HepG2 (cell line): Measurements from ENCODE around the gene ZNF483. TPM values are rescaled to one million over a fixed set of nuclear protein-coding genes. Genes with fewer than 3 reads are reported as not detected.

Experiments used
- ATAC-seq: fragments of 200-7000 bp; cut with Tn5 transposase; 3 replicates; pipeline ENCODE4 v1.9.1; 2020; ENCODE audit warnings: mild to moderate bottlenecking, moderate library complexity
- BruUV-seq: library from RNA; stranded (reverse); fragments of 400-500 nt; replicated peaks from 2 replicates; lab custom pipeline; 2021; lab: Mats Ljungman, UMichigan
- CTCF ChIA-PET: fragments of 300-600 bp; formaldehyde crosslinking; extraction: SDS; loops from one replicate; lab custom pipeline; 2021; ENCODE audit warnings: low total read pairs, inconsistent platforms, low intra/inter-chr PET ratio; lab: Yijun Ruan, JAX
- POLR2A ChIA-PET: fragments of 350-600 bp; sonication (Branson Sonifier 250); formaldehyde crosslinking; loops from one replicate; lab custom pipeline; 2020; ENCODE audit warnings: antibody characterized with exemption, inconsistent platforms; lab: Yijun Ruan, JAX
- DNase-seq: peaks from one replicate; pipeline ENCODE4 v3.0.0-alpha.2; 2015; ENCODE audit warnings: low spot score
- FAIRE-seq: peaks from 3 replicates; lab custom pipeline; 2011; peaks lifted over from hg19 to GRCh38; lab: Jason Lieb, UNC
- H2AFZ ChIP-seq: one replicate; pipeline ENCODE4 v1.6.1; 2011; ENCODE audit warnings: low read length, inconsistent platforms
- H3K27ac ChIP-seq: fragments of 300-600 bp; 3 replicates; pipeline ENCODE4 v1.8.0; 2011; ENCODE audit warnings: mixed run types, mild to moderate bottlenecking, mixed read lengths, low read length, inconsistent platforms; ENCODE audit not compliant: insufficient read depth; ENCODE audit errors: extremely low read length
- H3K27me3 ChIP-seq, 2 experiments: fragments of 200-600 bp in 1 of 2; 2 replicates in 1 of 2; 3 replicates in 1 of 2; pipeline versions ENCODE4 v1.6.0 to v1.8.0; 2011; ENCODE audit warnings: low read length in 2 of 2, mild to moderate bottlenecking in 2 of 2, moderate library complexity in 2 of 2, inconsistent platforms in 1 of 2; ENCODE audit not compliant: insufficient read depth in 2 of 2, control insufficient read depth in 1 of 2
- H3K36me3 ChIP-seq, 2 experiments: fragments of 200-600 bp in 1 of 2; replicated peaks in 1 of 2; 2 replicates in 1 of 2; 3 replicates in 1 of 2; pipeline versions ENCODE4 v1.5.1 to v1.8.0; 2011; ENCODE audit warnings: low read length in 2 of 2, inconsistent platforms in 1 of 2; ENCODE audit not compliant: insufficient read depth in 2 of 2, control insufficient read depth in 1 of 2
- H3K4me1 ChIP-seq: 2 replicates; pipeline ENCODE4 v1.5.1; 2012; ENCODE audit warnings: low read length, inconsistent platforms; ENCODE audit not compliant: insufficient read depth
- H3K4me2 ChIP-seq: 2 replicates; pipeline ENCODE4 v1.6.0; 2011; ENCODE audit warnings: low read depth, low read length, inconsistent platforms
- H3K4me3 ChIP-seq, 3 experiments: fragments of 200-600 bp in 1 of 3; sonication (generic), shearing (Covaris generic) in 1 of 3; replicated peaks in 1 of 3; 2 replicates each; pipeline ENCODE4 v1.5.1; 2011 to 2016; ENCODE audit warnings: low read length in 3 of 3, inconsistent platforms in 2 of 3, low read depth in 2 of 3, mild to moderate bottlenecking in 2 of 3, control low read depth in 1 of 3, mixed read lengths in 1 of 3; ENCODE audit not compliant: insufficient read depth in 1 of 3
- H3K79me2 ChIP-seq: one replicate; pipeline ENCODE4 v1.6.1; 2011; ENCODE audit warnings: low read length, inconsistent platforms; ENCODE audit not compliant: insufficient read depth
- H3K9ac ChIP-seq: 2 replicates; pipeline ENCODE4 v1.6.0; 2011; ENCODE audit warnings: mild to moderate bottlenecking, low read depth, low read length, inconsistent platforms; ENCODE audit not compliant: insufficient read depth
- H3K9me3 ChIP-seq: 2 replicates; pipeline ENCODE4 v1.5.1; 2012; ENCODE audit warnings: mild to moderate bottlenecking, low read length
- H4K20me1 ChIP-seq: 2 replicates; pipeline ENCODE4 v1.6.0; 2011; ENCODE audit warnings: inconsistent platforms, mild to moderate bottlenecking, low read length, moderate library complexity; ENCODE audit not compliant: insufficient read depth
- AHR ChIP-seq: IDR thresholded peaks from 2 replicates; pipeline ENCODE4 v1.6.1; 2018; ENCODE audit warnings: missing genetic modification reagents, missing compliant biosample characterization
- ARNTL ChIP-seq: sonication (generic); formaldehyde crosslinking; IDR thresholded peaks from 2 replicates; pipeline ENCODE4 v1.4.0; 2020; ENCODE audit warnings: mild to moderate bottlenecking, missing genetic modification reagents
- ELF3 ChIP-seq: IDR thresholded peaks from 2 replicates; pipeline ENCODE4 v1.6.1; 2016; ENCODE audit warnings: missing genetic modification reagents, missing compliant biosample characterization
- HNRNPLL ChIP-seq: fragments of 200-400 bp; formaldehyde crosslinking; IDR thresholded peaks from 2 replicates; pipeline ENCODE4 v1.6.1; 2017; ENCODE audit warnings: mild to moderate bottlenecking, low read depth, low read length; ENCODE audit not compliant: poor library complexity, severe bottlenecking
- TCF7L2 ChIP-seq: IDR thresholded peaks from 2 replicates; pipeline ENCODE4 v1.6.1; 2011; ENCODE audit warnings: mild to moderate bottlenecking, low read depth, low read length, moderate library complexity
- ZNF124 ChIP-seq: sonication (generic); formaldehyde crosslinking; IDR thresholded peaks from 2 replicates; pipeline ENCODE4 v1.4.0; 2020; ENCODE audit warnings: missing genetic modification reagents
- ZNF337 ChIP-seq: sonication (generic); formaldehyde crosslinking; IDR thresholded peaks from 2 replicates; pipeline ENCODE4 v1.5.1; 2020; ENCODE audit warnings: missing genetic modification reagents, low read depth, mild to moderate bottlenecking, borderline replicate concordance
- ZNF468 ChIP-seq: sonication (generic); formaldehyde crosslinking; IDR thresholded peaks from 2 replicates; pipeline ENCODE4 v1.8.0; 2022; ENCODE audit warnings: mild to moderate bottlenecking, moderate library complexity, missing genetic modification reagents
- ZNF567 ChIP-seq: sonication (generic); formaldehyde crosslinking; IDR thresholded peaks from 2 replicates; pipeline ENCODE4 v1.8.1; 2023; ENCODE audit warnings: mild to moderate bottlenecking, missing genetic modification reagents, borderline replicate concordance
- WGBS: methylation state at CpG from one replicate; pipeline ENCODE4 v1.1.6; 2017; ENCODE audit warnings: low lambda C conversion rate; 5-methylcytosine and 5-hydroxymethylcytosine counted together
- in situ Hi-C: cut with HindIII; loops from 2 replicates; pipeline ENCODE4 v1.10.0; 2017; ENCODE audit warnings: low pct_unique_long_range_greater_than_20kb; ENCODE audit not compliant: extremely low pct_ligation_motif_present
- intact Hi-C: fragments of 100-400 bp; cut with micrococcal nuclease; formaldehyde crosslinking; loops from one replicate; pipeline ENCODE4 v1.10.0; 2022; ENCODE audit not compliant: unreplicated experiment
- polyA plus RNA-seq, 8 experiments: library from polyadenylated mRNA; depleted of rRNA in 3 of 8; stranded (reverse) in 7 of 8; unstranded in 1 of 8; fragments of >200 nt; fragmentation: Illumina TruSeq in 4 of 8; extraction: Trizol in 4 of 8; gene quantifications; 2 replicates each; pipeline versions ENCODE4 v1.2.1 to v1.2.3, GENCODE V29; 2011 to 2016; ENCODE audit warnings: low read depth in 4 of 8, missing spikeins in 1 of 8, mixed read lengths in 1 of 8; ENCODE audit not compliant: insufficient read depth in 1 of 8
- total RNA-seq, 5 experiments: library from RNA; depleted of rRNA; stranded (reverse); fragments of >200 nt; fragmentation: Illumina TruSeq; extraction: Trizol; gene quantifications; 2 replicates each; pipeline ENCODE4 v1.2.3, GENCODE V29; 2016; ENCODE audit warnings: low read depth in 1 of 5
- TF ChIP-seq, protein P1 (sequence below): IDR thresholded peaks from 2 replicates; pipeline ENCODE4 v1.6.1; 2016
- TF ChIP-seq, protein P2 (sequence below): sonication (generic); formaldehyde crosslinking; IDR thresholded peaks from 2 replicates; pipeline ENCODE4 v1.4.0; 2020; ENCODE audit warnings: missing genetic modification reagents
- TF ChIP-seq, protein P3 (sequence below): sonication (generic); IDR thresholded peaks from 2 replicates; pipeline ENCODE4 v1.6.1; 2016; ENCODE audit warnings: low read depth, borderline replicate concordance
- TF ChIP-seq, protein P4 (sequence below): IDR thresholded peaks from 2 replicates; pipeline ENCODE4 v1.6.1; 2016; ENCODE audit warnings: low read depth, borderline replicate concordance

Gene ZNF483
- total and polyA plus RNA-seq, 2 of the 13 experiments (the other 11 are each of a cell fraction or from before 2014, with no cell fraction given), result 2.0 to 9.5 TPM

DNA sequence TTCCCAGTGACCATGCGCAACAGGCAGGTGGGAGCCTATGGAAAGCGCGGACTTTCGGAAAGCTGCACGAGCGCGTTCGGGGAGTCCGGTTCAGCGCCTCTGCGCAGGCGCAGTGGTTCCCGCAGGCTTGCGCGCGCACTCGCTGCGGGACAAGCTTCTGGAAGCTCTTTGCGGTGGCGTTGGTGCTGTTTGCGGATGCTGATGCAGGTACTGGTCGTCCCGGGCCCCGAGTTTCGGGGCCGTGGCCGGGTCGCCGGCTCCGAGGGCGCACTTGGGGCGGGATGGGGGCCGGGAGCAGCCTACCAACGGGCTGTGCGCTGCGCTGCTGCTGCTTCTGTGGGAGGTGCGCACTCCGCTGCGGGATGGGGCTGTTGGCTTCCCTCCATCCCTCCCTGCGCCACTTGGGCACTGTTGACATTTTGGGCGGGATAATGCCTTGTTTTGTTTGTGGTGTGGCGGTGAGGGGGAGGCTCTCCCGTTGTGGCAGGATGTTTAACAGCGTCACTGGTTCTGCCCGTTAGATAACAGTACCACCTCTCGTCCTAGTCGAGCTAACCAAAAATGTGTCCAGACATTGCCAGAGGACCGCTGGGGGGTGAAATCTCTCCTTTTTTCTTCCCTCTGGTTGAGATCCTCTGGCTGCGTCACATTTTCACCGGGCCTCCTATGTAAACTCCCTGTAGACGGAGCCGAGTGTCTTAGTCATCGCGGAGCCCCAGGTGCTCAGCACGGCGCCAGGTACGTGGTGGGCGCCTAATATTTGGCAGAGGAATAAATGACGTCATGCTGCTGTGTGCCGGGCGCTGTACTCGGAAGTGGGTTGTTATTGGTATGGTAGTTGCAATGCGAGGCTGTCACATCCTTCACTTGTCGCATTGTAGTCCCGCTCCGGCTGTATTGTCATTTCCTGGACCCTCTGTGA, at the start of gene ZNF483 (continued):
- TF ChIP-seq, protein P1, sequence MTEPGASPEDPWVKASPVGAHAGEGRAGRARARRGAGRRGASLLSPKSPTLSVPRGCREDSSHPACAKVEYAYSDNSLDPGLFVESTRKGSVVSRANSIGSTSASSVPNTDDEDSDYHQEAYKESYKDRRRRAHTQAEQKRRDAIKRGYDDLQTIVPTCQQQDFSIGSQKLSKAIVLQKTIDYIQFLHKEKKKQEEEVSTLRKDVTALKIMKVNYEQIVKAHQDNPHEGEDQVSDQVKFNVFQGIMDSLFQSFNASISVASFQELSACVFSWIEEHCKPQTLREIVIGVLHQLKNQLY (CRISPR knock-in tag), result 0 out of 2 replicates have a peak, but pooled peaks have one; percentile 21
- TF ChIP-seq, protein P2, sequence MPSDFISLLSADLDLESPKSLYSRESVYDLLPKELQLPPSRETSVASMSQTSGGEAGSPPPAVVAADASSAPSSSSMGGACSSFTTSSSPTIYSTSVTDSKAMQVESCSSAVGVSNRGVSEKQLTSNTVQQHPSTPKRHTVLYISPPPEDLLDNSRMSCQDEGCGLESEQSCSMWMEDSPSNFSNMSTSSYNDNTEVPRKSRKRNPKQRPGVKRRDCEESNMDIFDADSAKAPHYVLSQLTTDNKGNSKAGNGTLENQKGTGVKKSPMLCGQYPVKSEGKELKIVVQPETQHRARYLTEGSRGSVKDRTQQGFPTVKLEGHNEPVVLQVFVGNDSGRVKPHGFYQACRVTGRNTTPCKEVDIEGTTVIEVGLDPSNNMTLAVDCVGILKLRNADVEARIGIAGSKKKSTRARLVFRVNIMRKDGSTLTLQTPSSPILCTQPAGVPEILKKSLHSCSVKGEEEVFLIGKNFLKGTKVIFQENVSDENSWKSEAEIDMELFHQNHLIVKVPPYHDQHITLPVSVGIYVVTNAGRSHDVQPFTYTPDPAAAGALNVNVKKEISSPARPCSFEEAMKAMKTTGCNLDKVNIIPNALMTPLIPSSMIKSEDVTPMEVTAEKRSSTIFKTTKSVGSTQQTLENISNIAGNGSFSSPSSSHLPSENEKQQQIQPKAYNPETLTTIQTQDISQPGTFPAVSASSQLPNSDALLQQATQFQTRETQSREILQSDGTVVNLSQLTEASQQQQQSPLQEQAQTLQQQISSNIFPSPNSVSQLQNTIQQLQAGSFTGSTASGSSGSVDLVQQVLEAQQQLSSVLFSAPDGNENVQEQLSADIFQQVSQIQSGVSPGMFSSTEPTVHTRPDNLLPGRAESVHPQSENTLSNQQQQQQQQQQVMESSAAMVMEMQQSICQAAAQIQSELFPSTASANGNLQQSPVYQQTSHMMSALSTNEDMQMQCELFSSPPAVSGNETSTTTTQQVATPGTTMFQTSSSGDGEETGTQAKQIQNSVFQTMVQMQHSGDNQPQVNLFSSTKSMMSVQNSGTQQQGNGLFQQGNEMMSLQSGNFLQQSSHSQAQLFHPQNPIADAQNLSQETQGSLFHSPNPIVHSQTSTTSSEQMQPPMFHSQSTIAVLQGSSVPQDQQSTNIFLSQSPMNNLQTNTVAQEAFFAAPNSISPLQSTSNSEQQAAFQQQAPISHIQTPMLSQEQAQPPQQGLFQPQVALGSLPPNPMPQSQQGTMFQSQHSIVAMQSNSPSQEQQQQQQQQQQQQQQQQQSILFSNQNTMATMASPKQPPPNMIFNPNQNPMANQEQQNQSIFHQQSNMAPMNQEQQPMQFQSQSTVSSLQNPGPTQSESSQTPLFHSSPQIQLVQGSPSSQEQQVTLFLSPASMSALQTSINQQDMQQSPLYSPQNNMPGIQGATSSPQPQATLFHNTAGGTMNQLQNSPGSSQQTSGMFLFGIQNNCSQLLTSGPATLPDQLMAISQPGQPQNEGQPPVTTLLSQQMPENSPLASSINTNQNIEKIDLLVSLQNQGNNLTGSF, result peak; percentile 64
- no peak for TF ChIP-seq TCF7L2

DNA sequence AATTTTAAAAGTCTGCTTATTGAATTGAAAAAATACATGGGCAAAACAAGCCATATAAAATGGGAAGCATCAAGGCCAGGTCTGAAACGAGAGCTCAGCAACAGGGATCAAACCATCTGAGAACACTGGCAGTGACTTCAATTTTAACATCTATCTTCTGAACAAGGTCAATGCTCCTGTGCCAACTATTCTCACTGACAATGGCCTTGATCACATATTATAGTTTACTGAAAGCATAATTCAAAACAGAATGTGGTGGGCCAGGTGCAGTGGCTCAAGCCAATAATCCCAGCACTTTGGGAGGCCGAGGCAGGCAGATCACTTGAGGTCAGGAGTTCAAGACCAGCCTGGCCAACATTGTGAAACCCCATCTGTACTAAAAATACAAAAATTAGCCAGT, 49.8 kb upstream of the ZNF483 start:
- FAIRE-seq (no peak), DNase-seq (no peak), ATAC-seq (no peak)
- Histone ChIP-seq H2AFZ (no peak overlapping the region), H3K4me3 (no peak overlapping the region), H3K27me3 (no peaks in the 10 kb centered on the region), H3K79me2 (peaks cover 97% of the 10 kb centered on the region), H3K4me1 (peaks cover 38% of the 10 kb centered on the region), H4K20me1 (peaks cover 44% of the 10 kb centered on the region), H3K27ac (no peak overlapping the region), H3K36me3 (0 out of 5 replicates have a peak, but pooled peaks cover 2 to 3% of the 10 kb centered on the region in 2 experiments), H3K4me2 (0 out of 2 replicates have a peak overlapping the region, but pooled peaks have one; percentile 52), H3K9me3 (no peaks in the 10 kb centered on the region), H3K9ac (no peak overlapping the region)
- in situ Hi-C loops, result no loop called here
- ChIA-PET CTCF (no interaction called here), POLR2A (interaction anchor here (1.4 kb wide), 1 partner anchor 8 kb away, joined by 5 read pairs; no protein-coding TSS in a partner anchor)
- WGBS, result 73% methylated on average over 2 of the region's 2 CpGs
- intact Hi-C loops, result no loop called here
- no TSS peak for BruUV-seq
- TF ChIP-seq, protein P3, sequence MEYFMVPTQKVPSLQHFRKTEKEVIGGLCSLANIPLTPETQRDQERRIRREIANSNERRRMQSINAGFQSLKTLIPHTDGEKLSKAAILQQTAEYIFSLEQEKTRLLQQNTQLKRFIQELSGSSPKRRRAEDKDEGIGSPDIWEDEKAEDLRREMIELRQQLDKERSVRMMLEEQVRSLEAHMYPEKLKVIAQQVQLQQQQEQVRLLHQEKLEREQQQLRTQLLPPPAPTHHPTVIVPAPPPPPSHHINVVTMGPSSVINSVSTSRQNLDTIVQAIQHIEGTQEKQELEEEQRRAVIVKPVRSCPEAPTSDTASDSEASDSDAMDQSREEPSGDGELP, result no peak
- TF ChIP-seq ZNF124 (CRISPR knock-in tag) (no peak), ZNF468 (CRISPR knock-in tag) (no peak), ZNF337 (CRISPR knock-in tag) (no peak), ZNF567 (CRISPR knock-in tag) (no peak), ARNTL (CRISPR knock-in tag) (no peak), ELF3 (CRISPR knock-in tag) (no peak), AHR (CRISPR knock-in tag) (no peak), HNRNPLL (no peak)
- TF ChIP-seq, protein P4, sequence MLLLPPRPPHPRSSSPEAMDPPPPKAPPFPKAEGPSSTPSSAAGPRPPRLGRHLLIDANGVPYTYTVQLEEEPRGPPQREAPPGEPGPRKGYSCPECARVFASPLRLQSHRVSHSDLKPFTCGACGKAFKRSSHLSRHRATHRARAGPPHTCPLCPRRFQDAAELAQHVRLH, result no peak
